ENCODE measurements around the gene HBP1. TPM values are rescaled to one million over a fixed set of nuclear protein-coding genes. Genes with fewer than 3 reads are reported as not detected.

The HBP1 gene
- 84.6 and 108 TPM in 2 replicates for total RNA-seq
- long read RNA-seq, transcript HBP1-208 (11 exons, 2,704 nt) = major isoform, 551 of 870 reads
- long read RNA-seq, transcript HBP1-201 (11 exons, 2,829 nt) = minor isoform, 151 of 870 reads
- long read RNA-seq, partial matches to known transcripts = 108 of 870 reads
- long read RNA-seq, other reads (novel, unspliced or antisense) = 59 of 870 reads

- Mint-ChIP-seq H3K9me3 (ENCODE audit: unreplicated experiment) (no peaks in the 10 kb centered on the region), H3K4me1 (ENCODE audit: unreplicated experiment) (peaks cover 46% of the 10 kb centered on the region), H3K36me3 (ENCODE audit: unreplicated experiment) (no peaks in the 10 kb centered on the region), H3K27me3 (ENCODE audit: unreplicated experiment) (no peaks in the 10 kb centered on the region), H3K4me3 (ENCODE audit: unreplicated experiment) (peak within 1 kb of the TSS; percentile 95), H3K27ac (ENCODE audit: unreplicated experiment) (peak within 1 kb of the TSS; percentile 99)
- peak; percentile 100 for DNase-seq (ENCODE audit: extremely low spot score, unreplicated experiment)
- no peak for TF ChIP-seq CTCF (IDR thresholded peaks at IDR 0.05)
Measured at GRCh38 chr7:107168233-107169119, at the start of gene HBP1. HBP1 (plus strand) TSS chr7:107169003; CDS start chr7:107179894, 10,891 bp downstream.

DNA sequence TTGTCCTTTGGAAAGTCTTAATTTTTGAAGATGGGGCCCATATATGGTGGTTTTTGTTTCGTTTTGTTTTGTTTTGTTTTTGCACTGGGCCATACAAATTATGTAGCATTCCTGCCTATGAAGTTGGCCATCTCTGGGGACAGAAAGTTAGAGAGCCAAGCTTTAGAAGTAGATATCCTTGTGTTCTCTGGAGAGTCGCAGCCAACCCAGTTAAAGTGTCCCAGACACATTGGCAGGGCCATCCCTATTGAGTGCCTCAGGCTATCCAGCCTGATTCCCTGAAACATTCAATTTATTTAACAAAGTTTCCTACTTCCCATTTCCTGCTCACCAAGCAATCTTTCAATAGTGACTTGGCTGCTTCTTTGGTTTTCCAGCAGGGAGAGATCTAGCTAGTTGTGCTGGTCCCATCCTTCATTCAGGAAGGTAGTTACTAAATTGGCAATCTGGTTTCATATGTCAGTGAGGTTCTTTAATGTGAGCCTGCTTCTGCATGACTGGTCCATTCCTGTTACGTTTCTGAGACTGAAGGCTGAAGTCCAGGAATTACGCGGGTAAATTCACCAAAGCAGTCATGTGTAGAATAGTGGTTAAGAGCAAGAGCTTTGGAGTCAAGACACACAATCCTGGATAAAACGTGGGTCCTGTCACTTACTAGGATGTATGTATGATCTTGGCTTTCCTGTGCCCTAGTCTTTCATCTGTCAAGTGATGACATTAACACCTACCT is 49.3 kb upstream of the HBP1 start:
- peaks cover 27% of the 10 kb centered on the region for H3K4me1 Mint-ChIP-seq (ENCODE audit: unreplicated experiment)
- DNase-seq (ENCODE audit: extremely low spot score, unreplicated experiment) = no peak
- H3K36me3 Mint-ChIP-seq (ENCODE audit: unreplicated experiment) = no peaks in the 10 kb centered on the region
- H3K4me3 Mint-ChIP-seq (ENCODE audit: unreplicated experiment) = no peak overlapping the region
- TF ChIP-seq CTCF (IDR thresholded peaks at IDR 0.05) = no peak
- no peaks in the 10 kb centered on the region for H3K27me3 Mint-ChIP-seq (ENCODE audit: unreplicated experiment)
- no peak overlapping the region for H3K27ac Mint-ChIP-seq (ENCODE audit: unreplicated experiment)
- H3K9me3 Mint-ChIP-seq (ENCODE audit: unreplicated experiment) = no peaks in the 10 kb centered on the region

- Mint-ChIP-seq H3K4me1 (ENCODE audit: unreplicated experiment) (peaks cover 27% of the 10 kb centered on the region), H3K9me3 (ENCODE audit: unreplicated experiment) (no peaks in the 10 kb centered on the region), H3K27me3 (ENCODE audit: unreplicated experiment) (no peaks in the 10 kb centered on the region), H3K27ac (ENCODE audit: unreplicated experiment) (peak overlapping the region; percentile 80), H3K4me3 (ENCODE audit: unreplicated experiment) (peak overlapping the region; percentile 36), H3K36me3 (ENCODE audit: unreplicated experiment) (no peaks in the 10 kb centered on the region)
- no peak for DNase-seq (ENCODE audit: extremely low spot score, unreplicated experiment)
- TF ChIP-seq CTCF (IDR thresholded peaks at IDR 0.05) = no peak
Measured at GRCh38 chr7:107122486-107122911, 46.3 kb upstream of the HBP1 start.

- Mint-ChIP-seq H3K27ac (ENCODE audit: unreplicated experiment) (peak overlapping the region; percentile 80), H3K4me1 (ENCODE audit: unreplicated experiment) (peaks cover 26% of the 10 kb centered on the region), H3K27me3 (ENCODE audit: unreplicated experiment) (no peaks in the 10 kb centered on the region), H3K36me3 (ENCODE audit: unreplicated experiment) (no peaks in the 10 kb centered on the region), H3K4me3 (ENCODE audit: unreplicated experiment) (no peak overlapping the region), H3K9me3 (ENCODE audit: unreplicated experiment) (no peaks in the 10 kb centered on the region)
- DNase-seq (ENCODE audit: extremely low spot score, unreplicated experiment) = no peak
- no peak for TF ChIP-seq CTCF (IDR thresholded peaks at IDR 0.05)
Measured at GRCh38 chr7:107123392-107123791, 45.4 kb upstream of the HBP1 start.
